Thyroid gland (tissue), 4 donors: ENCODE data around the gene LPAR1. TPM values are rescaled to one million over a fixed set of nuclear protein-coding genes. Genes with fewer than 3 reads are reported as not detected.
A peak's percentile ranks its signal among the peaks of the same experiment; 100 is the strongest.

Experiments
- DNase-seq, 2 donors: peaks; one replicate each; pipeline ENCODE4 v3.0.0-alpha.2; 2019
- H3K27ac ChIP-seq, 3 donors: fragments of 200-600 bp; sonication (generic); 1 replicate in 2 of 3; 2 replicates in 1 of 3; pipeline ENCODE4 v1.5.1; 2016 to 2019; ENCODE audit warnings: mild to moderate bottlenecking in 1 of 3, moderate library complexity in 1 of 3
- H3K27me3 ChIP-seq: fragments of 200-600 bp; sonication (generic); one replicate; pipeline ENCODE4 v1.5.1; 2019
- H3K36me3 ChIP-seq, 2 donors: fragments of 200-600 bp; sonication (generic); one replicate each; pipeline ENCODE4 v1.5.1; 2016 to 2019
- H3K4me1 ChIP-seq, 2 donors: fragments of 200-600 bp; sonication (generic); one replicate each; pipeline ENCODE4 v1.5.1; 2017 to 2019
- H3K4me3 ChIP-seq, 3 donors: fragments of 200-600 bp; sonication (generic); replicated peaks in 1 of 3; 1 replicate in 2 of 3; 2 replicates in 1 of 3; pipeline ENCODE4 v1.5.1; 2016; ENCODE audit warnings: mild to moderate bottlenecking in 1 of 3
- H3K9me3 ChIP-seq: fragments of 200-600 bp; sonication (generic); one replicate; pipeline ENCODE4 v1.5.1; 2017
- POLR2A ChIP-seq, 2 donors: fragments of 450-650 bp; IDR thresholded peaks; one replicate each; pipeline ENCODE4 v1.6.1; 2017; ENCODE audit warnings: antibody characterized with exemption in 2 of 2, mild to moderate bottlenecking in 2 of 2, moderate library complexity in 1 of 2
- WGBS, 2 donors: methylation state at CpG; one replicate each; pipeline ENCODE4 v1.1.5; 2017; 5-methylcytosine and 5-hydroxymethylcytosine counted together
- intact Hi-C: fragments of 100-400 bp; cut with DNase I; formaldehyde crosslinking; loops from one replicate; pipeline ENCODE4 v1.15.1; 2023
- total RNA-seq, 4 donors: library from RNA; depleted of rRNA; stranded (reverse); fragments of >200 nt; gene quantifications; one replicate each; pipeline ENCODE4 v1.2.3, GENCODE V29; 2016
- TF ChIP-seq, protein P1 (sequence below), 6 experiments: fragments of 200-600 bp in 3 of 6; fragments of 450-650 bp in 3 of 6; sonication (generic) in 3 of 6; IDR thresholded peaks; one replicate each; pipeline ENCODE4 v1.5.1; 2016 to 2019; ENCODE audit warnings: antibody characterized with exemption in 6 of 6, mild to moderate bottlenecking in 2 of 6, inconsistent platforms in 1 of 6, moderate library complexity in 1 of 6

The LPAR1 gene
- total RNA-seq, 4 donors from 2014 or later = 40.8 to 98.5 (median 56.4) TPM

DNA sequence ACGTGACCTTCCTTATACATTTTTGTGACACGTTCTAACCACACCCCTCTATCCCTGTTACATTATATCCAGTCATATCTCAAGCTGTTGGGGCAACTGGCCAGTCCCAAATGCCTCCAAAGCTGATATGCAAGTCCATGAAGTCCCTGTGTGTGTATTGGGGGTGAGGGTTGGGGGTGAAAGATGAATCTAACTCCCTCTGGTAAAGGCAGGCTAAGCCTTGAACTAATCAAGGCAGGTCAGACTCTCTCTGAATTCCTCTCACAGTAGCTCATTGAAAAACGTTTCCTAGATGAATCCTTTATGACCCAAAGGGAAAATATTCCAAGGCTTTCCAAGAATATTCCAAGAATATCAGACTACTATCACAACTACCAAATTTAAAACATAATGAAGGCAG is 195.3 kb downstream of the LPAR1 start:
- 67 to 72% methylated on average over 3 of the region's 3 CpGs for WGBS, 2 donors
- no peaks in the 10 kb centered on the region for H3K4me1 ChIP-seq
- intact Hi-C loops = no loop called here
- no peaks in the 10 kb centered on the region for H3K9me3 ChIP-seq
- H3K4me3 ChIP-seq = no peak overlapping the region
- H3K36me3 ChIP-seq = no peaks in the 10 kb centered on the region
- no peak for DNase-seq
- H3K27ac ChIP-seq = no peak overlapping the region
- TF ChIP-seq, protein P1, sequence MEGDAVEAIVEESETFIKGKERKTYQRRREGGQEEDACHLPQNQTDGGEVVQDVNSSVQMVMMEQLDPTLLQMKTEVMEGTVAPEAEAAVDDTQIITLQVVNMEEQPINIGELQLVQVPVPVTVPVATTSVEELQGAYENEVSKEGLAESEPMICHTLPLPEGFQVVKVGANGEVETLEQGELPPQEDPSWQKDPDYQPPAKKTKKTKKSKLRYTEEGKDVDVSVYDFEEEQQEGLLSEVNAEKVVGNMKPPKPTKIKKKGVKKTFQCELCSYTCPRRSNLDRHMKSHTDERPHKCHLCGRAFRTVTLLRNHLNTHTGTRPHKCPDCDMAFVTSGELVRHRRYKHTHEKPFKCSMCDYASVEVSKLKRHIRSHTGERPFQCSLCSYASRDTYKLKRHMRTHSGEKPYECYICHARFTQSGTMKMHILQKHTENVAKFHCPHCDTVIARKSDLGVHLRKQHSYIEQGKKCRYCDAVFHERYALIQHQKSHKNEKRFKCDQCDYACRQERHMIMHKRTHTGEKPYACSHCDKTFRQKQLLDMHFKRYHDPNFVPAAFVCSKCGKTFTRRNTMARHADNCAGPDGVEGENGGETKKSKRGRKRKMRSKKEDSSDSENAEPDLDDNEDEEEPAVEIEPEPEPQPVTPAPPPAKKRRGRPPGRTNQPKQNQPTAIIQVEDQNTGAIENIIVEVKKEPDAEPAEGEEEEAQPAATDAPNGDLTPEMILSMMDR (IDR thresholded peaks at IDR 0.05) = no peak
- no peak for TF ChIP-seq POLR2A (IDR thresholded peaks at IDR 0.05)
- no peaks in the 10 kb centered on the region for H3K27me3 ChIP-seq

DNA sequence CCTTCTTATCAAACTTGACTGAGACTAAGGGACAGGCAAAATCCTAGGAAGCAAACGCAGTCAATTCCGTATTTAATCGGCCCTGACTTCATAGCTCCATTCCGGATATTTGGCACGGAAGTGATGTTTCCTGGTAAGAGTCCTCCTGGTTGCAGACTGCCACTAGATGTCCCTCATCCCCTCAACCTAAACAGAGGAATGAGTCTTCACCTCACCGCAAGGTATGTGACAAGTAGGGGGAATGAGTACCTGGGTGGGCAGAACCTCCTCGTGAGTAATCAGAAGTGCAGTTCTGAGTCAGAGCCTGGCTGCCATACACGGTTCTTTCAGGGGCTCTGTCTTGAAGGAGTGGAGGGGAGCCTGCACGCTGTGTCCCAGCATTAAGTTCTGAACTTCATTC is 196.1 kb downstream of the LPAR1 start:
- H3K27me3 ChIP-seq = no peaks in the 10 kb centered on the region
- TF ChIP-seq, protein P1 (IDR thresholded peaks at IDR 0.05) = peak in 3 of 6 experiments; percentile 17 to 22 (median 22)
- TF ChIP-seq POLR2A (IDR thresholded peaks at IDR 0.05) = no peak
- H3K4me1 ChIP-seq = no peaks in the 10 kb centered on the region
- H3K4me3 ChIP-seq = no peak overlapping the region
- WGBS, 2 donors = 70 to 76% methylated on average over 9 of the region's 9 CpGs
- no peaks in the 10 kb centered on the region for H3K9me3 ChIP-seq
- no peaks in the 10 kb centered on the region for H3K36me3 ChIP-seq
- no peak overlapping the region for H3K27ac ChIP-seq
- intact Hi-C loops = no loop called here
- no peak for DNase-seq

DNA sequence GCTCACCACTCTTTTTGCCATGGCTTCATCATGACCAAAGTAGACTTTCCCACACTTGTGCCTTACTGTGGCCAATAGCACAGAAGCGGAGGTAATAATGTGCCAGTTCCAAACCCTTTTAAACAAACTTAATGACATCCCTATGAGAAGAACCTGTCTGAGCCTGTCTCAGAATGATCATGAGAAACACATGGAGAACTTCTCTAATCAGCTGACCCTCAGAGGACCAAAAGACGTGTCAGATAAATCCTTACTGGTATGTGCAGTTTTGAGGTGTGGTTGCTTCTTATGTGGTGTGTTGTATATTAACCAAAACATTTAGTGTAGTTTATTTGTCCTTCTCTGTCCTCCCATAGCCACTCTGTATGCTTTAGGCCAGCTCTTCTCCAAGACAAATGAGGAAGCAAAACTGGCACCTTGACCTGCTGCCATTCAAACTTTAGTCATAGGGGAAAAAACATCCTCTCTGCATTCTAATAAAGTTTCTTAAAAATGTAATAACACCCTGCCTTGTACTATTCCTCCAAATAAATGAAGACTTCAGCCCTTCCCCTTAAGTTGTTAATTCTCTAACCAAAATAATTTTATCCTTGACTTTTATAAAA is 200.8 kb downstream of the LPAR1 start:
- no peak overlapping the region for H3K27ac ChIP-seq
- H3K27me3 ChIP-seq = no peaks in the 10 kb centered on the region
- no peaks in the 10 kb centered on the region for H3K9me3 ChIP-seq
- TF ChIP-seq POLR2A (IDR thresholded peaks at IDR 0.05) = no peak
- TF ChIP-seq, protein P1 (IDR thresholded peaks at IDR 0.05) = no peak
- WGBS, 2 donors = 96% methylated on average over 2 of the region's 2 CpGs
- no peak for DNase-seq
- no peak overlapping the region for H3K4me3 ChIP-seq
- H3K4me1 ChIP-seq = no peaks in the 10 kb centered on the region
- intact Hi-C loops = no loop called here
- H3K36me3 ChIP-seq = no peaks in the 10 kb centered on the region

DNA sequence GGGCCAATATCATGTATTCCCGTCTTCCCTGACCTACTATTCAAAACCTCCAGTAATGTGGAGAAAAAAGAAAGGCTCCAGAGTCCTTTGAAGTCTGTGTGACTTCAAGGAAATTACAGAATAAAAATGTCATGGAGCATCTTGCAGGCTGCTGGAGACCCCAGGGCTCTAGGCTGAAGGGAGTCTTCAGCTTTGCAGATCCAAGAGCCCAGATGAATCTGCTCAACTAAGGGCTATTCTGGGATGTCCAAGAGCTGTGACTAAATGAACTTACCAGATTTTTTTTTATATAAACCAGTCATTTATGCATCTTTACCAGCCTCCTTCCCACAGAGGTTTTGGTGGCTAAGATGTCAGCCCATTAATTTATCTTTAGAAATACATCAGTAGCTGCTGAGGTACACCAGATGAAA is 202.4 kb downstream of the LPAR1 start:
- intact Hi-C loops = no loop called here
- 86 to 91% methylated on average over 1 of the region's 1 CpG for WGBS, 2 donors
- DNase-seq = no peak
- no peak for TF ChIP-seq POLR2A (IDR thresholded peaks at IDR 0.05)
- no peaks in the 10 kb centered on the region for H3K4me1 ChIP-seq
- no peaks in the 10 kb centered on the region for H3K27me3 ChIP-seq
- H3K27ac ChIP-seq = no peak overlapping the region
- no peaks in the 10 kb centered on the region for H3K9me3 ChIP-seq
- no peak overlapping the region for H3K4me3 ChIP-seq
- no peaks in the 10 kb centered on the region for H3K36me3 ChIP-seq

DNA sequence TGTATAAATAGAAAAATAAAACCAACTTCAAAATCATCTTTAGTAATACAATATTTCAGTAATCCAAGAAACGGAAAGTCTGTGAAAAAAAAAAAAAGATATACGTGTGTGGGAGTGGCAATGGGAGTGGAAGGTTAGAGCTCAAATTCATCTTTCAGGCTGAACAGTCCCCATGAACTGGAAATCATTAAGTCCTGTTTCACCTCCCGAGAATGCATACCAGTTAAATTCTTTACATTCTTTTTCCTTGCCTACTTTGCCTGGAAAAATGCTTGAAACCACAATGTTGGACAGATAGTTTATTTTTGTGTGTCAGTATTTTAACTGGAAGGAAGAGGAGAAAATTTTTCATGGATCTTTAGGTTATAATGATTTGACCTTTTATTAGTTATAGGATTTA is 202.9 kb downstream of the LPAR1 start:
- Histone ChIP-seq H3K27ac (no peak overlapping the region), H3K4me1 (no peaks in the 10 kb centered on the region), H3K36me3 (no peaks in the 10 kb centered on the region), H3K4me3 (no peak overlapping the region), H3K9me3 (no peaks in the 10 kb centered on the region), H3K27me3 (no peaks in the 10 kb centered on the region)
- no peak for DNase-seq
- intact Hi-C loops = no loop called here
- no peak for TF ChIP-seq POLR2A (IDR thresholded peaks at IDR 0.05)
- TF ChIP-seq, protein P1 (IDR thresholded peaks at IDR 0.05) = no peak
- WGBS, 2 donors = 47 to 65% methylated on average over 3 of the region's 3 CpGs
